DMS53 treated with DMSO at 0.1 percent for 48 hours (cell line): ENCODE measurements around the gene PNKD.

Experiments used
- DNase-seq: peaks from one replicate; lab custom pipeline; 2025; ENCODE audit not compliant: unreplicated experiment; lab: John Stamatoyannopoulos, UW

PNKD gene

DNA sequence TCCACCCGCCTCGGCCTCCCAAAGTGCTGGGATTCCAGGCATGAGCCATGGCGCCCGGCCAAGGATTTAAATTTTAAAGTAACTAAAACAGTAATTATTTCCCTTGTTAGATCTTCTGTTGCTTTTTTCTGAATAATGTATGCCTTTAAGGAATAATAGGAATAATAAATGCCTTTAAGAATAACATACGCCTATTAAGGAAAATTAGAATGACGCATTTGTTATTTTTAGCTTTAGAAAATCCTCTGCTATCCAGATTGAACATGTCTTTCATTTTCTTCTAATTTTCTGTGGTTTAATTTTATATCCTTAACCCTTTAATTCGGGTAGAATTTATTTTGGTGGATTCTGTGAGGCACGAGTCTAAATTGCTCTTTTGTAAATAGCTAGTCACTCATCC, 45.1 kb downstream of the PNKD start:
- DNase-seq = no peak

DNA sequence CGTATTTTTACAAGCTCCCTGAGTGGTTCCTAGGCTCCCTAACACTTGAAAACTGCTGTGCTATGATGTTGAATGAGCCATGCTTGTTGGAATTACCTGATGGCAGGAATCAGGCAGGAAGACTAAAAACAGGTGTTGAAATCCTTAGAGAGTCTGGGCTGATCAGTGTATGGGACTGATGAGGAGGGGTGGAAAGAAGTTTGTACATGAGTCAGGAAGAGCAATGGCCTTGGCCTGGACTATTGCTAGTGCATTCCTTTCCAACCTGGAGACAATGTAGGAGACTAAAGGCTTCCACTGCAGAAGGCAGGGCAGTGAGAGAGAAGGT, 46.9 kb downstream of the PNKD start:
- no peak for DNase-seq

- no peak for DNase-seq
These were observed 47.5 kb downstream of the PNKD start for GRCh38 chr2:218317835-218318234.

- DNase-seq = no peak
These were observed 47.9 kb downstream of the PNKD start for GRCh38 chr2:218318241-218318640.

GRCh38 chr2:218319813-218320365, 49.6 kb downstream of the PNKD start:
- DNase-seq = no peak

GRCh38 chr2:218320704-218321336, 50.5 kb downstream of the PNKD start:
- no peak for DNase-seq

GRCh38 chr2:218322768-218323525, 52.6 kb downstream of the PNKD start:
- peak; percentile 17 for DNase-seq

- no peak for DNase-seq
These were observed 53.5 kb downstream of the PNKD start for GRCh38 chr2:218323526-218324472.

GRCh38 chr2:218325566-218326160, 55.3 kb downstream of the PNKD start:
- DNase-seq = no peak

DNA sequence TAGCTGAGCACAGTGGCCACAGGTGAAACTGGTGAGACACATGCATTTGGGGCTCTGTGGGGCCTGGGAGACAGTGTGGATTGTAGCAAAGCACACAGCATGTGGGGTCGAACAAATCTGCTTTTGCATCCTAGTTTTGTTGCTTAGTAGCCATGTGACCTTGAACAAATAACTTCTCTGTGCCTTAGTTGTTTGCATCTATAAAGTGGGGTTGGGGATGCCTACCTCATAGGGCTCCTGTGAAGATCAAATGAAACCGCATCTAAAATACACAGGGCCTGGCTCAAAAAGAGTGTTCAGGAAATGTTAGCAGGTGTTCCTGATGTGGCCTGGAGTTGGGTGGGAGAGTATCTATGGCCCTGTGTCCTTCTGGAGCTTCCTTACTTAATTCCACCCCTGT, 56.0 kb downstream of the PNKD start:
- no peak for DNase-seq

- no peak for DNase-seq
These were observed 57.3 kb downstream of the PNKD start for GRCh38 chr2:218327451-218328210.

DNA sequence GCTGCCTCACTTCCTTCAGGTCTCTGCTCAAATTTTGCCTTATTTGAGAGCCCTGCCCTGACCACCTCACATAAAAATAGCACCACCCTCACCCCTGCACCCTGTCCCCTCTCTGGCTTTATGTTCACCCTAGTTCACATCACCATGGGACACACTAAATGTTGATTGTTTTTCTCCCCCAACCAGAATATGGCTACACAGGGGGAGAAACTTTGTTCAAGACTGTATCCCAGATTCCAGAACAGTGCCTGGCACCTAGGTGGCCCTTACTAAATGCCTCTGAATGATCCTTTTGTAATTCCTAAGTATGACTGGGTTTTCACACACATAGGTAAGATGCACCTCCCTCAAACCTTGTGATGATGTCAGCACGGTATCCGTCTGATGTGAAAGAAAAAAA, 58.0 kb downstream of the PNKD start:
- no peak for DNase-seq

GRCh38 chr2:218329027-218329825, 58.9 kb downstream of the PNKD start:
- DNase-seq = no peak

DNA sequence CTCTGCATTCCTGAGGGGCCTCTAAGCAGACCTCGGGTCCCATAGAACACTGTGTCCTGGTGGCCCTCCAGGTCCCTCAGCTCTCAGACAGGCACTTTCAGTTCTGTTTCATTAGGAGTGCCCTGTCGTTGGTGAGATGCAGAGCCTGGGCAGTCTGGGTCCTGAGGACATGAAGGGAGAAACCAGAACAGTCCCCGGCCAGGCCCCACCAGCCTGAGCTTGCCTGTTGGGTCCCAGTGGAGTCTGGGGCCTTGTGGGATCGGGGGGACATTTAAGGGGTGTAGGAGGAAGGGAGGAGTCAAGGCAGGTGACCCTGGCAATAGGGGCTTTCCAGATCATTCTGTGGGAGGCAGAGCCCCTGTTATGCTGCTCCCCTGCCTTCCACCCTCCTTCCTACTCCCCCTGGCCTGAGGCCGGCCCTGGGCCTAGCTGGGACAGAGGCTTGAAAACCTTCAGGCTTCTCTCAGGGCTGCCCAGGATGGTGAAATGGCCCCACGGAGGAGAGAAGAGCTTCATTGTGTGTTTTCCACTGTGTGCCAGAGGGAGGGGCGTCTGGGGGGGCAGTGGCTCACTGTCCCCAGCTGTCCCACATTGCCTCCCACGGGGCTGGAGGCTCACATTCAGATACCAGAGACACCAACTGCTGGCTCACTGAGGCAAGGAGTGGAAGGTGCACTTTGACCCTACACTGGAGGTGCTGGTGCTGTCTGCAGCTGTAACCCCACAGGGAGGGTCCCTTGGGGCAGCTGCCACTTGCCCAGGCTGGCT, 59.7 kb downstream of the PNKD start:
- DNase-seq = no peak

DNA sequence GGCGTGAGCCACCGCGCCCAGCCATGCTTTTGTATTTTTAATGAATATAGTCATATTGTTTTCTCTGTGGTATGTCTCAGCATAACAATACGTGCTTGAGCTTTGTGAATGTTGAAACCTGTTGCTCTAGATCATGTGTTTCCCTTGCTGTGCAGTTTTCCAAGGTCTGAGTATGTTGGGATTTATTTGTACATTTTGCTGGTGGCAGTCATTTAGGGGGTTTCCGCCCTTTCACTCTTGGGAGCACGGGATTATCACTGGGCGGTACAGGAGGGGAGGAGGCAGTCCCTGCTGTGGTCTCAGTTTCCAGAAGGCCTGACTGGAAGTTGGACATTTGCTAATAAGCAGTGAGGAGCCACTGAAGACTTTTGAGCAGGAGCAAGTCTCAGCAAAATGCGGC, 61.4 kb downstream of the PNKD start:
- no peak for DNase-seq

DNA sequence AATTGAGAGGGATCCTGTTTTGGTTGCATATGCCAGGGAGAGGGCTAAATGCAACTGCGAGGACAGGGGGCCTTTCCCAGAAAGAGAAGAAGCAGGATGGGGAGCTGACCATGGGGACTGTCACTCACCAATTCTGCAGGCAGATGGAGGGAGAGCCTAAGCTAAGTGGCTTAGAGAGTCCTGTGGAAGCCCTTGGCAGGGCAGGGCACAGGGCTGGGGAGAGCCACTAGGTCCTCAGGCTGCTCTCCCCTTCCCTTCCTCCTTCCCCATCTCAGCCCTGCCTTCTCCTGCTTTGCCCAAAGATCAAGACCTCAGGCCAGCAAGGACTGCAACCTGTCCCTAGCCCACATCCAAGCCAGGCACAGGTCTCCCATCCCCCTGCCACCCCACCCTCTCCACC, 62.0 kb downstream of the PNKD start:
- DNase-seq = no peak

- DNase-seq = no peak
These were observed 62.8 kb downstream of the PNKD start for GRCh38 chr2:218332920-218333645.

DNA sequence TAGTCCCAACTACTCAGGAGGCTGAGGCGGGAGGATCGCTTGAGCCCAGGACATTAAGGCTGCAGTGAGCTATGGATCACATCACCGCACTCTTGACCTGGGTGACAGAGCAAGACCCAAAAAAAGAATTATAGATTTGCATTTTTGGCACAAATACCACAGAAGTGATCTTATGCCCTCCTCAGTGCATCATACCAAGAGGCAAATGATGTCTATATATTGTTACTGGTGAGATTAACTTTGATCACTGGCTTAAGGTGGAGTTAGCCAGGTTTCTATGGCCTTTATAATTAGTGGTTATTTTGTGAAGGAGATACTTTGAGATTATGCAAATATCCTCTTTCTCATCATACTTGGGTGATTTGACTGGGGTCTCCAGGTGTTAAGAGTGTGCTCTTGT, 64.2 kb downstream of the PNKD start:
- no peak for DNase-seq
